ENCODE measurements around the gene SCRT2. TPM values are rescaled to one million over a fixed set of nuclear protein-coding genes. Genes with fewer than 3 reads are reported as not detected.

The SCRT2 gene
- total RNA-seq, 1 donor: not detected

DNA sequence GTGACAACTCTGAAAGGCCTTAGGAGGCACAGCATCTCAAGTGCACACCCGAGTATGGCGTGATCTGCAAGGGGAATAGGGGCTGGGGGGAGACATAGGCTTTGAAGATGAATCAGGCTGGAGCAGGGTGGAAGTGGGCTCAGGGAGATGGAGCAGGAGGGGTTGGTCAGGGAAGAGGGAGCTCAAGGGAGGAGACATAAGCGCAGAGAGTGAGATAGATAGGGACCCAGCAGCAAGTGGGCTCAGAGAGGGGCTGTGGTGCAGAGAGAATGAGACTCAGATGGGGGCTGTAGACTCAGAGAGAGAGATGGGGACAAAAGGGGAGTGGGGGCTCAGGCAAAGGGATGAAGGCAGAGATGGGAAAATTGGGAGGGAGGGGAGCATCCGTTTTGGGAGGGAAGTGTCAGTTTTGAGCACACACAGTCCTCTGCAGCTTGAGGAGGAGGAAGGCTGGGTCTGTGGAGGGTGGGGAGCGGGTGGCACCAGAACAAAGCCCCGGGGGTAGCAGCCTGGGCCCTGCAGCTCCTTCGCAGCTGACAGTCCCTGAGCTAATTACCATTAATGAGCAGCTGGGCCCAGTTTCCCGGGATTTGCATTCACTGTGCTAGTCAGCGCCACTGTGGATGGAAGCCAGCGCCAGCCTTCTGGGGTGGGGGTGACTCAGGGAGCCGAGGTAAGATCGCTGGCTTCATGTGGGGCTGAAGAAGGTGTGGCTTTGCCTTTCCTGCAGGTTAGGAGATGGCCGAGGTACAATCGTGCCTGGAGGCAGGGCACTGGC lies 41.3 kb downstream of the SCRT2 start:
- H3K9me3 ChIP-seq (ENCODE audit: low read depth, low read length): no peaks in the 10 kb centered on the region
- no peak overlapping the region for H3K4me2 ChIP-seq (ENCODE audit: insufficient read depth, low read length)
- peaks cover 15% of the 10 kb centered on the region for H3K27me3 ChIP-seq (ENCODE audit: insufficient read depth, low read length)
- no peak overlapping the region for H3K4me3 ChIP-seq (ENCODE audit: insufficient read depth, low read length)
- H3K4me1 ChIP-seq (ENCODE audit: insufficient read depth, low read length): no peaks in the 10 kb centered on the region
- DNase-seq (ENCODE audit: insufficient read length, low spot score, missing footprints): no peak
- no peak overlapping the region for H3K27ac ChIP-seq (ENCODE audit: low read depth, low read length)
- no peaks in the 10 kb centered on the region for H3K36me3 ChIP-seq (ENCODE audit: insufficient read depth, low read length)
- TF ChIP-seq, protein P1, sequence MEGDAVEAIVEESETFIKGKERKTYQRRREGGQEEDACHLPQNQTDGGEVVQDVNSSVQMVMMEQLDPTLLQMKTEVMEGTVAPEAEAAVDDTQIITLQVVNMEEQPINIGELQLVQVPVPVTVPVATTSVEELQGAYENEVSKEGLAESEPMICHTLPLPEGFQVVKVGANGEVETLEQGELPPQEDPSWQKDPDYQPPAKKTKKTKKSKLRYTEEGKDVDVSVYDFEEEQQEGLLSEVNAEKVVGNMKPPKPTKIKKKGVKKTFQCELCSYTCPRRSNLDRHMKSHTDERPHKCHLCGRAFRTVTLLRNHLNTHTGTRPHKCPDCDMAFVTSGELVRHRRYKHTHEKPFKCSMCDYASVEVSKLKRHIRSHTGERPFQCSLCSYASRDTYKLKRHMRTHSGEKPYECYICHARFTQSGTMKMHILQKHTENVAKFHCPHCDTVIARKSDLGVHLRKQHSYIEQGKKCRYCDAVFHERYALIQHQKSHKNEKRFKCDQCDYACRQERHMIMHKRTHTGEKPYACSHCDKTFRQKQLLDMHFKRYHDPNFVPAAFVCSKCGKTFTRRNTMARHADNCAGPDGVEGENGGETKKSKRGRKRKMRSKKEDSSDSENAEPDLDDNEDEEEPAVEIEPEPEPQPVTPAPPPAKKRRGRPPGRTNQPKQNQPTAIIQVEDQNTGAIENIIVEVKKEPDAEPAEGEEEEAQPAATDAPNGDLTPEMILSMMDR (IDR thresholded peaks at IDR 0.05; ENCODE audit: extremely low read depth, low read depth, low read length): no peak
- H4K20me1 ChIP-seq (ENCODE audit: insufficient read depth, low read length): no peaks in the 10 kb centered on the region
- no peaks in the 10 kb centered on the region for H3K79me2 ChIP-seq (ENCODE audit: insufficient read depth, low read length)
- no peak overlapping the region for H2AFZ ChIP-seq (ENCODE audit: low read length)

DNA sequence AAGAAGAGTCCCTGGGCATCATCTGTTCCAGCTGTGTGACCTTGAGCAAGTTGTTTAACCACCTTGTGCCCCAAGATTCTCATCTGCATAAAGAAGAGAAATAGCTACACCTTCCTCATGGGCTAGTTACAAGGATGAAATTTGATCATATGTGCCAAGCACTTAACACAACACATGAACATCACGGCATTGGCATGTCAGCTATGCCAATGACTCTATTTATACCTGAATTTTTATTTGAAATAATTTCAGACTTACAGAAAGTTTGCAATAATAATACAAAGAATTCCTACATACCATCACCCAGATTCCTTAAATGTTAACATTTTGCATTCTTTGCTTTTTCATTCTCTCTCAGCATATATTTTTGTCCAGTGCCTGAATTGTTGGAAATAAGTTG lies 44.5 kb downstream of the SCRT2 start:
- TF ChIP-seq, protein P1 (IDR thresholded peaks at IDR 0.05; ENCODE audit: extremely low read depth, low read depth, low read length): no peak
- no peak for DNase-seq (ENCODE audit: insufficient read length, low spot score, missing footprints)
- no peaks in the 10 kb centered on the region for H3K79me2 ChIP-seq (ENCODE audit: insufficient read depth, low read length)

DNA sequence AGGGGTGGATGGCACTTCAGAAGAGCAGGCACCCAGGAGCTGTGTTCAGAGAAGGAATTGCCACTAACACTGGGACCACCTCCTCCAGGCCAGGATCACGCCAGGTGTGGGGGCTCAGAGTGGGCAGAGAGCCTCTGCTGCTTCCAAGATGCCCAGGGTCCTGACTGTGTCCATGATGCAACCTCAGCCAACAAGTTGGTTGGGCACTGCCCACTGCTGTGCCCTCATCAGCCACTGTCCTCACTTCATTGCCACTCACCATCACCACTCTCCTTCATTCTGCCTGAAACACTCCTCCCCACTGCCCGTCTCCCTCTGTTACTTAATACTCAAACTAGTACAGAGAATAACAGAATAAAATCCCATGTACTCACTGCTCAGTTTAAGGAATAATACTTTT lies 49.0 kb downstream of the SCRT2 start:
- H3K9me3 ChIP-seq (ENCODE audit: low read depth, low read length): no peaks in the 10 kb centered on the region
- no peak overlapping the region for H2AFZ ChIP-seq (ENCODE audit: low read length)
- no peaks in the 10 kb centered on the region for H3K36me3 ChIP-seq (ENCODE audit: insufficient read depth, low read length)
- no peak overlapping the region for H3K4me3 ChIP-seq (ENCODE audit: insufficient read depth, low read length)
- H4K20me1 ChIP-seq (ENCODE audit: insufficient read depth, low read length): peaks cover 2% of the 10 kb centered on the region
- H3K27me3 ChIP-seq (ENCODE audit: insufficient read depth, low read length): peaks cover 14% of the 10 kb centered on the region
- no peaks in the 10 kb centered on the region for H3K4me1 ChIP-seq (ENCODE audit: insufficient read depth, low read length)
- no peak overlapping the region for H3K27ac ChIP-seq (ENCODE audit: low read depth, low read length)
- H3K79me2 ChIP-seq (ENCODE audit: insufficient read depth, low read length): no peaks in the 10 kb centered on the region
- no peak for DNase-seq (ENCODE audit: insufficient read length, low spot score, missing footprints)
- no peak overlapping the region for H3K4me2 ChIP-seq (ENCODE audit: insufficient read depth, low read length)
- TF ChIP-seq, protein P1 (IDR thresholded peaks at IDR 0.05; ENCODE audit: extremely low read depth, low read depth, low read length): no peak

More for the DNA sequence above, 44.5 kb downstream of the SCRT2 start:
- Histone ChIP-seq H3K9me3 (ENCODE audit: low read depth, low read length) (no peaks in the 10 kb centered on the region), H3K27me3 (ENCODE audit: insufficient read depth, low read length) (peaks cover 19% of the 10 kb centered on the region), H3K36me3 (ENCODE audit: insufficient read depth, low read length) (no peaks in the 10 kb centered on the region), H4K20me1 (ENCODE audit: insufficient read depth, low read length) (no peaks in the 10 kb centered on the region), H3K27ac (ENCODE audit: low read depth, low read length) (no peak overlapping the region), H3K4me3 (ENCODE audit: insufficient read depth, low read length) (no peak overlapping the region), H3K4me2 (ENCODE audit: insufficient read depth, low read length) (no peak overlapping the region), H2AFZ (ENCODE audit: low read length) (no peak overlapping the region), H3K4me1 (ENCODE audit: insufficient read depth, low read length) (no peaks in the 10 kb centered on the region)

DNA sequence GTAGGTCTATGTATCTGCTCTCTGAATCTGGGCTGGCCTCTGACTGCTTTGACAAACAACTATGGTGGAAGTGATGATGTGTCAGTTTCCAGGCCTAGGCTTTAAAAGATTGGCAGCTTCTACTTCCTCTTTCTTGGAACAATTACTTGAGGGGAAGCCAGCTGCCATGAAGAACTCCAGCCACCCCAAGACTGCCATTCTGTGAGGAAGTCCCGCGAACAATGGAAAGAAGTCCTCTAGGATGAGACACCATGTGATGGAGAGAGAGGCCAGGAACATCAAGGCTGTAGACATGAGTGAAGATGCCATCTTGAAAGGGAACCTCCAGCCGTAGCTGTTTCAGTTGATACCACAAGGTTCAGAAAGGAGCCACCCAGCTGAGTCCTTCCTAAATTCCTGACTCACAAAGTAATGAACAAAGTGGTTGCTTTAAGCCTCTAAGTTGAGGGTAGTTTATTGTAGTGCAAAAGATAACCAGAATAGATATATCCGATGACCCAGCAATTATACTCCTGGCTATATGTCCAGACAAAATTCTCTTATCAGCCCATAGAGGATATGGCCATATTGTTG lies 50.2 kb downstream of the SCRT2 start:
- Histone ChIP-seq H3K36me3 (ENCODE audit: insufficient read depth, low read length) (no peaks in the 10 kb centered on the region), H4K20me1 (ENCODE audit: insufficient read depth, low read length) (peaks cover 2% of the 10 kb centered on the region), H3K9me3 (ENCODE audit: low read depth, low read length) (no peaks in the 10 kb centered on the region), H3K4me1 (ENCODE audit: insufficient read depth, low read length) (no peaks in the 10 kb centered on the region), H3K27me3 (ENCODE audit: insufficient read depth, low read length) (peaks cover 14% of the 10 kb centered on the region), H2AFZ (ENCODE audit: low read length) (no peak overlapping the region), H3K27ac (ENCODE audit: low read depth, low read length) (no peak overlapping the region), H3K4me2 (ENCODE audit: insufficient read depth, low read length) (no peak overlapping the region), H3K79me2 (ENCODE audit: insufficient read depth, low read length) (no peaks in the 10 kb centered on the region), H3K4me3 (ENCODE audit: insufficient read depth, low read length) (no peak overlapping the region)
- DNase-seq (ENCODE audit: insufficient read length, low spot score, missing footprints): no peak
- TF ChIP-seq, protein P1 (IDR thresholded peaks at IDR 0.05; ENCODE audit: extremely low read depth, low read depth, low read length): no peak

All from osteoblast (primary cell).